ENCODE results near the gene EXD1. TPM values are rescaled to one million over a fixed set of nuclear protein-coding genes. Genes with fewer than 3 reads are reported as not detected.
A peak's percentile ranks its signal among the peaks of the same experiment; 100 is the strongest.

The EXD1 gene
- total and polyA plus RNA-seq, 8 donors = not detected

GRCh38 chr15:41169086-41169485 is 61.5 kb downstream of the EXD1 start:
- Histone ChIP-seq H3K27me3 (no peaks in the 10 kb centered on the region), H3K4me3 (no peak overlapping the region), H3K9me3 (no peaks in the 10 kb centered on the region), H3K27ac (no peak overlapping the region), H3K4me1 (no peaks in the 10 kb centered on the region), H3K36me3 (no peaks in the 10 kb centered on the region)
- intact Hi-C loops (cut with DNase I; ENCODE audit: low total_unique reads) = no loop called here
- no peak for DNase-seq
- no peak for TF ChIP-seq POLR2AphosphoS5 (IDR thresholded peaks at IDR 0.05)
- TF ChIP-seq CTCF (IDR thresholded peaks at IDR 0.05) = no peak
- TF ChIP-seq POLR2A (IDR thresholded peaks at IDR 0.05) = no peak
- TF ChIP-seq EP300 (IDR thresholded peaks at IDR 0.05) = no peak

DNA sequence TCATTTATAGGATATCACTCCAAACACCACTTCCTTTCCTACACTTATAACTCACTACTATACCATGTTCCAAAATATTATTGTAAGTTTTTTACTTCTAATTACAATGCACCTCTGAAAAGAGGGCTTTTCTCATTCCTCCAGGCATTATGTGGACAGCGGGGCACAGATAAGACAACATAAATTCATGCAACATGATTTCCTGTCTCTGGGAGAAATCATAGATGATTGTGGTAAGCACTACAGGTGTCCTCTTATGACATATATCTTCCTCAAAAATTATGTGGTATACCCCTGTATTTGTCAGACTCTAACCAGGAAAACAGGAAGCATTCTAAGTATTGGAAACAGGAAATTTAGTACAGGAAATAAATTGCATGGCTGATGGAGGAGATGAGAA is 68.8 kb downstream of the EXD1 start:
- no peaks in the 10 kb centered on the region for H3K9me3 ChIP-seq
- H3K27ac ChIP-seq = peak overlapping the region in 1 of 5 donors; percentile 25
- H3K4me1 ChIP-seq = no peaks in the 10 kb centered on the region
- H3K36me3 ChIP-seq = no peaks in the 10 kb centered on the region
- TF ChIP-seq POLR2A (IDR thresholded peaks at IDR 0.05) (no peak), EP300 (IDR thresholded peaks at IDR 0.05) (no peak), POLR2AphosphoS5 (IDR thresholded peaks at IDR 0.05) (no peak), CTCF (IDR thresholded peaks at IDR 0.05) (no peak)
- DNase-seq = no peak
- no peak overlapping the region for H3K4me3 ChIP-seq
- WGBS, 5 donors = 71 to 96% (median 79%) methylated on average over 1 of the region's 1 CpG
- H3K27me3 ChIP-seq = no peaks in the 10 kb centered on the region
- intact Hi-C loops (cut with DNase I; ENCODE audit: low total_unique reads) = no loop called here

- intact Hi-C loops (cut with DNase I; ENCODE audit: low total_unique reads) = no loop called here
- Histone ChIP-seq H3K36me3 (no peaks in the 10 kb centered on the region), H3K9me3 (no peaks in the 10 kb centered on the region), H3K27me3 (no peaks in the 10 kb centered on the region), H3K4me3 (no peak overlapping the region), H3K4me1 (no peaks in the 10 kb centered on the region), H3K27ac (peak overlapping the region in 1 of 5 donors; percentile 25)
- TF ChIP-seq POLR2AphosphoS5 (IDR thresholded peaks at IDR 0.05) = no peak
- TF ChIP-seq POLR2A (IDR thresholded peaks at IDR 0.05) = no peak
- TF ChIP-seq CTCF (IDR thresholded peaks at IDR 0.05) = no peak
- no peak for TF ChIP-seq EP300 (IDR thresholded peaks at IDR 0.05)
- no peak for DNase-seq
- WGBS, 5 donors = 59 to 69% (median 65%) methylated on average over 6 of the region's 6 CpGs
Observed at GRCh38 chr15:41161336-41161735, 69.2 kb downstream of the EXD1 start.

GRCh38 chr15:41160639-41161315 is 69.8 kb downstream of the EXD1 start:
- no peaks in the 10 kb centered on the region for H3K9me3 ChIP-seq
- TF ChIP-seq POLR2AphosphoS5 (IDR thresholded peaks at IDR 0.05) = no peak
- H3K4me3 ChIP-seq = no peak overlapping the region
- intact Hi-C loops (cut with DNase I; ENCODE audit: low total_unique reads) = no loop called here
- DNase-seq = no peak
- H3K27me3 ChIP-seq = no peaks in the 10 kb centered on the region
- H3K4me1 ChIP-seq = no peaks in the 10 kb centered on the region
- H3K36me3 ChIP-seq = no peaks in the 10 kb centered on the region
- WGBS, 5 donors = 84 to 88% (median 86%) methylated on average over 15 of the region's 15 CpGs
- no peak overlapping the region for H3K27ac ChIP-seq

DNA sequence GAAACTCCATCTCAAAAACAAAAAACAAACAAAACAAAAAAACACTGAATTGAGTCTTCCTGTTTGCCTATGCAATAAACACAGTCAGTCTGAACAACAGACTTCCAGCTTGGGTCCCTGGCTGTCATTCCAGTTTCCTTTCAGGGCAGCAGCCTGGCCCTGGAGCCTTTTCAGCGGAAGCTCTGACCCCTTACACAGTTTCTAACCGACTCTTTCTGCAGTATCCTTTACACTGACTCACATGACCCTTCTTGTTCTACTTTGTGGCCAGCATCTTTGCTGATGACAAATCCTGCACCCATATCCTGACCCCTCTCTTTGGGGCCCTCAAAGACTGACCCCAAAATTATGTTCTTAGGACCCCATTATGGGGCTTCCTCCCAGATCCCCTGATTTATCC is 76.1 kb downstream of the EXD1 start:
- intact Hi-C loops (cut with DNase I; ENCODE audit: low total_unique reads) = no loop called here
- no peaks in the 10 kb centered on the region for H3K36me3 ChIP-seq
- no peak for TF ChIP-seq EP300 (IDR thresholded peaks at IDR 0.05)
- TF ChIP-seq POLR2AphosphoS5 (IDR thresholded peaks at IDR 0.05) = no peak
- no peak for TF ChIP-seq POLR2A (IDR thresholded peaks at IDR 0.05)
- TF ChIP-seq CTCF (IDR thresholded peaks at IDR 0.05) = no peak
- H3K4me1 ChIP-seq = peaks cover 0 to 15% (median 5%) of the 10 kb centered on the region in 4 donors
- no peak overlapping the region for H3K27ac ChIP-seq
- H3K27me3 ChIP-seq = no peaks in the 10 kb centered on the region
- peak in 1 of 2 donors; percentile 13 for DNase-seq
- 49 to 62% (median 62%) methylated on average over 2 of the region's 2 CpGs for WGBS, 5 donors
- no peak overlapping the region for H3K4me3 ChIP-seq
- H3K9me3 ChIP-seq = no peaks in the 10 kb centered on the region
